Nephron progenitor cell (in vitro differentiated cells): Measurements from ENCODE around the gene CDKN2D.

Experiments used
- DNase-seq: peaks from one replicate; pipeline ENCODE4 v3.0.0; 2021
- H3K27ac Mint-ChIP-seq: 2 replicates; pipeline ENCODE4 v1.8.0; 2021; ENCODE audit warnings: mild to moderate bottlenecking, moderate library complexity, mixed read lengths
- H3K27me3 Mint-ChIP-seq: 2 replicates; pipeline ENCODE4 v1.8.0; 2021; ENCODE audit warnings: mild to moderate bottlenecking, low read depth, mixed read lengths; ENCODE audit not compliant: poor library complexity
- H3K36me3 Mint-ChIP-seq: 2 replicates; pipeline ENCODE4 v1.8.0; 2021; ENCODE audit warnings: low read depth, mixed read lengths
- H3K4me1 Mint-ChIP-seq: 2 replicates; pipeline ENCODE4 v1.8.0; 2021; ENCODE audit warnings: mixed read lengths
- H3K4me3 Mint-ChIP-seq: 2 replicates; pipeline ENCODE4 v1.8.0; 2021; ENCODE audit warnings: mild to moderate bottlenecking, moderate library complexity, mixed read lengths
- H3K9me3 Mint-ChIP-seq: 2 replicates; pipeline ENCODE4 v1.8.0; 2021; ENCODE audit warnings: mild to moderate bottlenecking, moderate library complexity, mixed read lengths
- TF ChIP-seq, protein P1 (sequence below): fragments of 200-600 bp; sonication (generic); IDR thresholded peaks from 2 replicates; pipeline ENCODE4 v1.5.0; 2021; ENCODE audit warnings: antibody characterized with exemption

Gene CDKN2D

DNA sequence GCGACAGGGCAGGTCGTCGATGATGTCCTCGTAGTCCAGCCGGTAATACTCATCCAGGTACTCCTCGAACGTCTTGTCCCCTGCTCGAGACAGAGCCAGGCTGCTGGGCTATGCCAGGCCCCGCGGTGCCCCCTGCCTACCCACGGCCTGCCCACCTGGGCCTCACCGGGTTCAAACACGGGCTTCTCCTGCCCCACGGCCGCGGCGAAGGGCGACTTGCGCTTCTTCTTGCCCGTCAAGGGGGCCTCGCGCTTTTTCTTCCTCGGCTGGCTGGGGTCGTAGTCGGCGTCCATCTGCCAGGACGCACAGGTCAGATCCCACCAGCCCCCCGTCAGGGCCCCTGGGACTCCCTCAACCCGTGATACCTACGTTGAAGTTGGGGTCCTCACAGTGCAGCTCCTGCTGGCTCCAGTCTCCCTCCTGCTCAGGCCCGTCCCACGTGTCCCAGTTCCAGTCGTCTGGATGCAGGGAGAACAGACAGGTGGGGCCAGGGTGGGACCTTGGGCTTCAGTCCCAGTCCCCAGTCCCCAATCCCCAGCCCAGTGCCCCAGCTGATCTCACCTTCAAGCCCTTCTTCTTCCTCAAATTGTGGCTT, 11.1 kb downstream of the CDKN2D start:
- Mint-ChIP-seq H3K9me3 (no peaks in the 10 kb centered on the region), H3K4me1 (no peaks in the 10 kb centered on the region), H3K27me3 (no peaks in the 10 kb centered on the region), H3K4me3 (no peak overlapping the region), H3K36me3 (peaks cover 46% of the 10 kb centered on the region), H3K27ac (no peak overlapping the region)
- no peak for DNase-seq
- TF ChIP-seq, protein P1, sequence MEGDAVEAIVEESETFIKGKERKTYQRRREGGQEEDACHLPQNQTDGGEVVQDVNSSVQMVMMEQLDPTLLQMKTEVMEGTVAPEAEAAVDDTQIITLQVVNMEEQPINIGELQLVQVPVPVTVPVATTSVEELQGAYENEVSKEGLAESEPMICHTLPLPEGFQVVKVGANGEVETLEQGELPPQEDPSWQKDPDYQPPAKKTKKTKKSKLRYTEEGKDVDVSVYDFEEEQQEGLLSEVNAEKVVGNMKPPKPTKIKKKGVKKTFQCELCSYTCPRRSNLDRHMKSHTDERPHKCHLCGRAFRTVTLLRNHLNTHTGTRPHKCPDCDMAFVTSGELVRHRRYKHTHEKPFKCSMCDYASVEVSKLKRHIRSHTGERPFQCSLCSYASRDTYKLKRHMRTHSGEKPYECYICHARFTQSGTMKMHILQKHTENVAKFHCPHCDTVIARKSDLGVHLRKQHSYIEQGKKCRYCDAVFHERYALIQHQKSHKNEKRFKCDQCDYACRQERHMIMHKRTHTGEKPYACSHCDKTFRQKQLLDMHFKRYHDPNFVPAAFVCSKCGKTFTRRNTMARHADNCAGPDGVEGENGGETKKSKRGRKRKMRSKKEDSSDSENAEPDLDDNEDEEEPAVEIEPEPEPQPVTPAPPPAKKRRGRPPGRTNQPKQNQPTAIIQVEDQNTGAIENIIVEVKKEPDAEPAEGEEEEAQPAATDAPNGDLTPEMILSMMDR: no peak

DNA sequence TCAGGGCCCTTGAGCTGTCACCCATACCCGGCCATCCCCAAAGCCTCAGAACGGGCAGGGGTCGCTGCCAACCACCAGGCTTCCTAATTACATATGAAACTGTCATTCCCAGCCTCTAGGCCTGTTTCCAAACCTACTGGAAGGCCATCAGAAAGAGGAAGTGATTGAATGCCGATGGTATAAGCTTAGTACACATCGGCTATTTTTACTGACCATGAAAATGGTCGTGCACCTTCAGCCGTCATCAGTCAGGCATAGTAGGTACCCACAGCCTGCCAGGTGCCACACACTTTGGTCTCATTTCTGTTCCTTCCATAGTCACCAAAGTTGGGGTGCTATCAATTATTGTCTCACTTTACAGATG, 13.2 kb downstream of the CDKN2D start:
- H3K4me3 Mint-ChIP-seq: no peak overlapping the region
- H3K9me3 Mint-ChIP-seq: no peaks in the 10 kb centered on the region
- no peak overlapping the region for H3K27ac Mint-ChIP-seq
- peaks cover 58% of the 10 kb centered on the region for H3K36me3 Mint-ChIP-seq
- H3K4me1 Mint-ChIP-seq: no peaks in the 10 kb centered on the region
- DNase-seq: no peak
- no peaks in the 10 kb centered on the region for H3K27me3 Mint-ChIP-seq
- TF ChIP-seq, protein P1: no peak

DNA sequence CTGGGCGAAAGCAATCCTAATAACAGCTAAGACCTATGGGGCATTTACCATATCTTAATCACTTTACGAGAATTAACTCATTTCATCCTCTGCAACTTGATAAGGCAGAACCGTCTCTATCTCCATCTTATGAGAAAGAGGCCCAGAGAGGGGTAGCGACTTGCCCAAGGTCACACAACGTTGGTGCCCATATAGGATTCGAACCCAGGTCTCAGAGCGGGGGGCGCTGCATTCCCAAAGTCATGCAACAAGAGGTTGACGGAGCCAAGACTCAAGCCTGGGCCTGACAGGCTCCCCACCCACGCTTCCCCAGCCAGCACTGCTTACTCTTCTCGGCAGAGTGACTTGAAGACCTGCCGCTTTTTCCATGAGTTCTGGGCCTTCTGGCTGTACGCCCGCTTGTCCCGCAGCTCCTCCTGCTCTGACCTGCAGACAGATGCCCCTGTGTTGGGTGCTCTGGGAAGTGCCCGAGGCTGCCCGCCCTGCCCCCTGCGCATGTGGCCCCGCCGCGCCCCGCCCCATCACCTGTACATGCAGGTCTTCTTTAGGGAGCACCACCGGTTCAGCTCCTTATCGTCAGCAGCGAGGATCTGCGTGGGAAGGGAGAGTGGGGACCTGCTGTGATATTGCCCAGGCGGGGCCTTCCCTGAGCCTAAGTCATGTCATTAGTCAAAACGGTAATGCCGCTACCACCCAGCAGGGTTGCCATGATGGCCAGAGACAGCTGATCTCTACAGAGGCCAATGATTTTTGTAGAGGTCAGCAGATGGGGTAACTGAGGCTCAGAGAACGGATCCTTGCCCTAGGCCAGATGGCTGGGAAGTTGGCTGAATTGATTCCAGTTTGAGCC, 13.8 kb downstream of the CDKN2D start:
- TF ChIP-seq, protein P1: no peak
- Mint-ChIP-seq H3K36me3 (peaks cover 58% of the 10 kb centered on the region), H3K4me3 (no peak overlapping the region), H3K27ac (peak overlapping the region; percentile 85), H3K4me1 (no peaks in the 10 kb centered on the region), H3K27me3 (no peaks in the 10 kb centered on the region), H3K9me3 (no peaks in the 10 kb centered on the region)
- DNase-seq: no peak

DNA sequence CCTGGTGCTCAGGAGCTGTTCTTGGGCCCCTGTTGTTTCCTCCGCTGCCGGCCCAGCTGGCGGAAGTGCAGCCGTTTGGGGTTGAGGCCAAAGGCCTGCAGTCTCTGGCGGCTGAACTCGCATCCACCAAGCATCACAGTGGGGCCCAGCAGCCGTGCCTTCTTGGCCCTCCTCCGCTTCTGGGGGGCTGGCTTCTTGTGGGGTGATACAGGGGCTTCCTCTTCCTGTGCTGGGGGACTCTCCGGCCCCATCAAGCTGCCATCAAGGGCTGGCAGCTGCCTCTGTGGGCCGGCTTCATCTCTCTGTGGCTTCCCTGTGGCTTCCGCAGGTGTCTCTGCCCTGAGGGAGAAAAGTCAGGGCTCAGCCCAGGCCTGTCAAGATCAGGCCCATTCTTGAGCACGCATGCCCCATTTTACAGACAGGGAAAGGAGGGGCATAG, 14.8 kb downstream of the CDKN2D start:
- Mint-ChIP-seq H3K9me3 (no peaks in the 10 kb centered on the region), H3K4me3 (no peak overlapping the region), H3K27ac (peak overlapping the region; percentile 85), H3K27me3 (no peaks in the 10 kb centered on the region), H3K4me1 (no peaks in the 10 kb centered on the region), H3K36me3 (peaks cover 62% of the 10 kb centered on the region)
- TF ChIP-seq, protein P1: no peak
- DNase-seq: no peak

DNA sequence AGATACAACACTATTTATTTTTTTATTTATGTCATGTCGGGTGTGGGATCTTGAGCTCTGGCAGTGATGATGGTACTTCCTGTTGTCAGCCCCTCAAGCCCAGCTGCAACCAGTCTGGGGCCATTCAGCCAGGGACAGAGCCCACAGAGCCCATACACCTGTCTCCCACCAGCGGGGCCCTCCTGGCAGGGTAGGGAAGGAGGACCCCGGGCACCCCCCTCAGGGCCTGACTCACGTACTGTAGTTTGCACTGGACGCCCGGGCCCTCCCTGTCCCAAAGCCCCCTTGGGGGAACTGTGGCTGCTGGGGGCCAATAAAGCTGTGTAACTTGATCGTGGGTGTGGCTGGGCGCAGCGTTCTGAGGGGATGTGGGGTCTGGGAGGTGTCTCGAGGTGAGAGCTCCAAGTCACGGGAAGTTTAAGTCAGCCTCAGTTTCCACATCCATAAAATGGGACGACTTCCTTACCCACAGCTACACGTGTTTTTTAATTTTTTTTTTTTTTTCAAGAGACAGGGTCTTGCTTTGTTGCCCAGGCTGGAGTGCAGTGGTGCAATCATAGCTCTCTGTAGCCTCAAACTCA, 15.6 kb downstream of the CDKN2D start:
- H3K27me3 Mint-ChIP-seq: no peaks in the 10 kb centered on the region
- no peak for DNase-seq
- peaks cover 67% of the 10 kb centered on the region for H3K36me3 Mint-ChIP-seq
- H3K4me3 Mint-ChIP-seq: no peak overlapping the region
- TF ChIP-seq, protein P1: no peak
- no peak overlapping the region for H3K27ac Mint-ChIP-seq
- H3K4me1 Mint-ChIP-seq: no peaks in the 10 kb centered on the region
- no peaks in the 10 kb centered on the region for H3K9me3 Mint-ChIP-seq
